Measurements from ENCODE around the gene CLCN7.

GRCh38 chr16:1398826-1399581 is 75.8 kb downstream of the CLCN7 start:
- TF ChIP-seq CTCF (IDR thresholded peaks at IDR 0.05 in 4 of 5, conservative IDR thresholded peaks at IDR 0.05 in 1 of 5) (no peak), POLR2A (IDR thresholded peaks at IDR 0.05) (no peak)
